ENCODE measurements around the gene TPI1.
A peak's percentile ranks its signal among the peaks of the same experiment; 100 is the strongest.

Gene TPI1

GRCh38 chr12:6850796-6851152 is 16.6 kb upstream of the TPI1 start:
- peak overlapping the region; percentile 72 for H3K4me3 ChIP-seq (ENCODE audit: extremely low read depth, insufficient read depth, low read length, poor library complexity, severe bottlenecking)
- H3K27ac ChIP-seq (ENCODE audit: low read depth, low read length, severe bottlenecking), result peak overlapping the region; percentile 86
- 12 to 14% methylated on average over 13 to 14 of the region's 16 CpGs for WGBS, 2 experiments (ENCODE audit: insufficient coverage in 2 of 2)
- H3K36me3 ChIP-seq (ENCODE audit: control insufficient read depth, insufficient read depth, low read length), result peaks cover 58% of the 10 kb centered on the region
- H3K4me1 ChIP-seq (ENCODE audit: control insufficient read depth, insufficient read depth, low read length, poor library complexity, severe bottlenecking), result peaks cover 21% of the 10 kb centered on the region
- H3K9me3 ChIP-seq (ENCODE audit: control insufficient read depth, low read length), result no peaks in the 10 kb centered on the region

- peaks cover 58% of the 10 kb centered on the region for H3K36me3 ChIP-seq (ENCODE audit: control insufficient read depth, insufficient read depth, low read length)
- whole genome bisulfite sequencing, 2 experiments (ENCODE audit: insufficient coverage in 2 of 2), result 0 to 1% methylated on average over 20 to 25 of the region's 37 CpGs
- H3K4me3 ChIP-seq (ENCODE audit: extremely low read depth, insufficient read depth, low read length, poor library complexity, severe bottlenecking), result peak within 1 kb of the TSS; percentile 72
- peak within 1 kb of the TSS; percentile 86 for H3K27ac ChIP-seq (ENCODE audit: low read depth, low read length, severe bottlenecking)
- no peaks in the 10 kb centered on the region for H3K9me3 ChIP-seq (ENCODE audit: control insufficient read depth, low read length)
- H3K4me1 ChIP-seq (ENCODE audit: control insufficient read depth, insufficient read depth, low read length, poor library complexity, severe bottlenecking), result peaks cover 21% of the 10 kb centered on the region
Observed at GRCh38 chr12:6851153-6851920, 16.0 kb upstream of the TPI1 start, which contains the start of gene CDCA3. TSS of gene CDCA3 (minus strand) at chr12:6851286. CDS start at chr12:6850952, 334 bp downstream.

- 0 to 1% methylated on average over 59 to 62 of the region's 65 CpGs for WGBS, 2 experiments (ENCODE audit: insufficient coverage in 2 of 2)
- H3K4me1 ChIP-seq (ENCODE audit: control insufficient read depth, insufficient read depth, low read length, poor library complexity, severe bottlenecking), result peaks cover 21% of the 10 kb centered on the region
- H3K36me3 ChIP-seq (ENCODE audit: control insufficient read depth, insufficient read depth, low read length), result peaks cover 58% of the 10 kb centered on the region
- H3K4me3 ChIP-seq (ENCODE audit: extremely low read depth, insufficient read depth, low read length, poor library complexity, severe bottlenecking), result peak within 1 kb of the TSS; percentile 72
- no peaks in the 10 kb centered on the region for H3K9me3 ChIP-seq (ENCODE audit: control insufficient read depth, low read length)
- H3K27ac ChIP-seq (ENCODE audit: low read depth, low read length, severe bottlenecking), result peak within 1 kb of the TSS; percentile 86
Observed at GRCh38 chr12:6851921-6852650, 15.2 kb upstream of the TPI1 start, which contains the start of gene USP5. TSS of gene USP5 (plus strand) at chr12:6852150. CDS start at chr12:6852180, 30 bp downstream.

- H3K27ac ChIP-seq (ENCODE audit: low read depth, low read length, severe bottlenecking), result peak overlapping the region; percentile 86
- H3K4me1 ChIP-seq (ENCODE audit: control insufficient read depth, insufficient read depth, low read length, poor library complexity, severe bottlenecking), result peaks cover 21% of the 10 kb centered on the region
- H3K36me3 ChIP-seq (ENCODE audit: control insufficient read depth, insufficient read depth, low read length), result peaks cover 59% of the 10 kb centered on the region
- 0 to 1% methylated on average over 9 to 14 of the region's 18 CpGs for WGBS, 2 experiments (ENCODE audit: insufficient coverage in 2 of 2)
- H3K4me3 ChIP-seq (ENCODE audit: extremely low read depth, insufficient read depth, low read length, poor library complexity, severe bottlenecking), result peak overlapping the region; percentile 72
- H3K9me3 ChIP-seq (ENCODE audit: control insufficient read depth, low read length), result no peaks in the 10 kb centered on the region
Observed at GRCh38 chr12:6852651-6853354, 14.5 kb upstream of the TPI1 start.

- Histone ChIP-seq H3K36me3 (ENCODE audit: control insufficient read depth, insufficient read depth, low read length) (peaks cover 61% of the 10 kb centered on the region), H3K27ac (ENCODE audit: low read depth, low read length, severe bottlenecking) (peak overlapping the region; percentile 86), H3K4me3 (ENCODE audit: extremely low read depth, insufficient read depth, low read length, poor library complexity, severe bottlenecking) (peak overlapping the region; percentile 72), H3K4me1 (ENCODE audit: control insufficient read depth, insufficient read depth, low read length, poor library complexity, severe bottlenecking) (peaks cover 21% of the 10 kb centered on the region), H3K9me3 (ENCODE audit: control insufficient read depth, low read length) (no peaks in the 10 kb centered on the region)
- 100% methylated on average over 1 of the region's 1 CpG; no CpG with 5 or more reads in 1 of the 2 experiments for WGBS, 2 experiments (ENCODE audit: insufficient coverage in 2 of 2)
Observed at GRCh38 chr12:6853626-6854025, 13.7 kb upstream of the TPI1 start.

- H3K4me1 ChIP-seq (ENCODE audit: control insufficient read depth, insufficient read depth, low read length, poor library complexity, severe bottlenecking), result peaks cover 21% of the 10 kb centered on the region
- H3K36me3 ChIP-seq (ENCODE audit: control insufficient read depth, insufficient read depth, low read length), result peaks cover 61% of the 10 kb centered on the region
- 90 to 97% methylated on average over 4 to 6 of the region's 6 CpGs for WGBS, 2 experiments (ENCODE audit: insufficient coverage in 2 of 2)
- H3K27ac ChIP-seq (ENCODE audit: low read depth, low read length, severe bottlenecking), result no peak overlapping the region
- no peak overlapping the region for H3K4me3 ChIP-seq (ENCODE audit: extremely low read depth, insufficient read depth, low read length, poor library complexity, severe bottlenecking)
- no peaks in the 10 kb centered on the region for H3K9me3 ChIP-seq (ENCODE audit: control insufficient read depth, low read length)
Observed at GRCh38 chr12:6854036-6854435, 13.3 kb upstream of the TPI1 start.

GRCh38 chr12:6855322-6855721 is 12.0 kb upstream of the TPI1 start:
- H3K27ac ChIP-seq (ENCODE audit: low read depth, low read length, severe bottlenecking), result no peak overlapping the region
- WGBS, 2 experiments (ENCODE audit: insufficient coverage in 2 of 2), result 93 to 98% methylated on average over 9 to 14 of the region's 14 CpGs
- no peaks in the 10 kb centered on the region for H3K9me3 ChIP-seq (ENCODE audit: control insufficient read depth, low read length)
- no peak overlapping the region for H3K4me3 ChIP-seq (ENCODE audit: extremely low read depth, insufficient read depth, low read length, poor library complexity, severe bottlenecking)
- H3K36me3 ChIP-seq (ENCODE audit: control insufficient read depth, insufficient read depth, low read length), result peaks cover 60% of the 10 kb centered on the region
- H3K4me1 ChIP-seq (ENCODE audit: control insufficient read depth, insufficient read depth, low read length, poor library complexity, severe bottlenecking), result peaks cover 14% of the 10 kb centered on the region

GRCh38 chr12:6858799-6859198 is 8.5 kb upstream of the TPI1 start:
- 88 to 100% methylated on average over 1 of the region's 2 CpGs for WGBS, 2 experiments (ENCODE audit: insufficient coverage in 2 of 2)
- Histone ChIP-seq H3K9me3 (ENCODE audit: control insufficient read depth, low read length) (no peaks in the 10 kb centered on the region), H3K36me3 (ENCODE audit: control insufficient read depth, insufficient read depth, low read length) (peaks cover 91% of the 10 kb centered on the region), H3K4me1 (ENCODE audit: control insufficient read depth, insufficient read depth, low read length, poor library complexity, severe bottlenecking) (peaks cover 6% of the 10 kb centered on the region), H3K27ac (ENCODE audit: low read depth, low read length, severe bottlenecking) (no peak overlapping the region), H3K4me3 (ENCODE audit: extremely low read depth, insufficient read depth, low read length, poor library complexity, severe bottlenecking) (no peak overlapping the region)

GRCh38 chr12:6860116-6860515 is 7.2 kb upstream of the TPI1 start:
- Histone ChIP-seq H3K36me3 (ENCODE audit: control insufficient read depth, insufficient read depth, low read length) (peaks cover 98% of the 10 kb centered on the region), H3K27ac (ENCODE audit: low read depth, low read length, severe bottlenecking) (no peak overlapping the region), H3K4me1 (ENCODE audit: control insufficient read depth, insufficient read depth, low read length, poor library complexity, severe bottlenecking) (no peaks in the 10 kb centered on the region), H3K9me3 (ENCODE audit: control insufficient read depth, low read length) (no peaks in the 10 kb centered on the region), H3K4me3 (ENCODE audit: extremely low read depth, insufficient read depth, low read length, poor library complexity, severe bottlenecking) (no peak overlapping the region)
- WGBS, 2 experiments (ENCODE audit: insufficient coverage in 2 of 2), result 91 to 96% methylated on average over 9 of the region's 9 CpGs

GRCh38 chr12:6860942-6861341 is 6.4 kb upstream of the TPI1 start:
- Histone ChIP-seq H3K36me3 (ENCODE audit: control insufficient read depth, insufficient read depth, low read length) (peaks cover 96% of the 10 kb centered on the region), H3K9me3 (ENCODE audit: control insufficient read depth, low read length) (no peaks in the 10 kb centered on the region), H3K27ac (ENCODE audit: low read depth, low read length, severe bottlenecking) (no peak overlapping the region), H3K4me3 (ENCODE audit: extremely low read depth, insufficient read depth, low read length, poor library complexity, severe bottlenecking) (no peak overlapping the region), H3K4me1 (ENCODE audit: control insufficient read depth, insufficient read depth, low read length, poor library complexity, severe bottlenecking) (no peaks in the 10 kb centered on the region)
- WGBS, 2 experiments (ENCODE audit: insufficient coverage in 2 of 2), result 94 to 95% methylated on average over 6 of the region's 7 CpGs

Measured in mesodermal cell (in vitro differentiated cells).